HepG2 (cell line): ENCODE results near the gene RTCA. TPM values are rescaled to one million over a fixed set of nuclear protein-coding genes. Genes with fewer than 3 reads are reported as not detected.

Experiments used
- FOXK1 ChIP-seq: sonication (generic); formaldehyde crosslinking; IDR thresholded peaks from 2 replicates; pipeline ENCODE4 v1.4.0; 2020; ENCODE audit warnings: low read depth, missing genetic modification reagents, borderline replicate concordance
- HNRNPH1 ChIP-seq: fragments of 200-400 bp; formaldehyde crosslinking; optimal IDR thresholded peaks from 2 replicates; pipeline ENCODE3; 2017; ENCODE audit warnings: mild to moderate bottlenecking, low read depth, low read length
- JDP2 ChIP-seq: sonication (generic); formaldehyde crosslinking; IDR thresholded peaks from 2 replicates; pipeline ENCODE4 v1.8.1; 2022; ENCODE audit warnings: missing genetic modification reagents, borderline replicate concordance
- MIER2 ChIP-seq: IDR thresholded peaks from 2 replicates; pipeline ENCODE4 v1.6.1; 2016; ENCODE audit warnings: missing biosample characterization, missing genetic modification reagents
- MXD4 ChIP-seq: IDR thresholded peaks from 2 replicates; pipeline ENCODE4 v1.6.1; 2016; ENCODE audit warnings: mild to moderate bottlenecking, missing biosample characterization, missing genetic modification reagents
- RFX1 ChIP-seq: fragments of 450-650 bp; IDR thresholded peaks from 2 replicates; pipeline ENCODE4 v1.6.1; 2017
- RXRA ChIP-seq: sonication (generic); formaldehyde crosslinking; IDR thresholded peaks from 2 replicates; pipeline ENCODE4 v1.5.1; 2020; ENCODE audit warnings: missing genetic modification reagents
- ZFY ChIP-seq: sonication (generic); formaldehyde crosslinking; IDR thresholded peaks from 2 replicates; pipeline ENCODE4 v1.4.0; 2020; ENCODE audit warnings: missing genetic modification reagents
- polyA plus RNA-seq, 8 experiments: library from polyadenylated mRNA; depleted of rRNA in 3 of 8; stranded (reverse) in 7 of 8; unstranded in 1 of 8; fragments of >200 nt; fragmentation: Illumina TruSeq in 4 of 8; extraction: Trizol in 4 of 8; gene quantifications; 2 replicates each; pipeline versions ENCODE4 v1.2.1 to v1.2.3, GENCODE V29; 2011 to 2016; ENCODE audit warnings: low read depth in 4 of 8, missing spikeins in 1 of 8, mixed read lengths in 1 of 8; ENCODE audit not compliant: insufficient read depth in 1 of 8
- total RNA-seq, 5 experiments: library from RNA; depleted of rRNA; stranded (reverse); fragments of >200 nt; fragmentation: Illumina TruSeq; extraction: Trizol; gene quantifications; 2 replicates each; pipeline ENCODE4 v1.2.3, GENCODE V29; 2016; ENCODE audit warnings: low read depth in 1 of 5
- TF ChIP-seq, protein P1 (sequence below): sonication (generic); formaldehyde crosslinking; IDR thresholded peaks from 2 replicates; pipeline ENCODE4 v1.5.1; 2020; ENCODE audit warnings: mild to moderate bottlenecking, missing genetic modification reagents
- TF ChIP-seq, protein P2 (sequence below): sonication (generic); IDR thresholded peaks from 2 replicates; pipeline ENCODE4 v1.6.1; 2016; ENCODE audit warnings: low read depth, borderline replicate concordance
- TF ChIP-seq, protein P3 (sequence below): fragments of 450-650 bp; IDR thresholded peaks from 2 replicates; pipeline ENCODE4 v1.6.1; 2017
- TF ChIP-seq, protein P4 (sequence below): sonication (generic); formaldehyde crosslinking; IDR thresholded peaks from 2 replicates; pipeline ENCODE4 v1.8.0; 2023; ENCODE audit warnings: mild to moderate bottlenecking, missing genetic modification reagents
- TF ChIP-seq, protein P5 (sequence below): sonication (generic); formaldehyde crosslinking; IDR thresholded peaks from 2 replicates; pipeline ENCODE4 v1.4.0; 2020; ENCODE audit warnings: missing genetic modification reagents, low read depth, mild to moderate bottlenecking, borderline replicate concordance
- TF ChIP-seq, protein P6 (sequence below): sonication (generic); formaldehyde crosslinking; IDR thresholded peaks from 2 replicates; pipeline ENCODE4 v1.8.1; 2023; ENCODE audit warnings: mild to moderate bottlenecking, missing genetic modification reagents
- TF ChIP-seq, protein P7 (sequence below): sonication (generic); formaldehyde crosslinking; IDR thresholded peaks from 2 replicates; pipeline ENCODE4 v1.4.0; 2020; ENCODE audit warnings: missing genetic modification reagents

RTCA gene
- total and polyA plus RNA-seq, 2 of the 13 experiments (the other 11 are each of a cell fraction or from before 2014, with no cell fraction given) = 22.7 to 31.0 TPM

DNA sequence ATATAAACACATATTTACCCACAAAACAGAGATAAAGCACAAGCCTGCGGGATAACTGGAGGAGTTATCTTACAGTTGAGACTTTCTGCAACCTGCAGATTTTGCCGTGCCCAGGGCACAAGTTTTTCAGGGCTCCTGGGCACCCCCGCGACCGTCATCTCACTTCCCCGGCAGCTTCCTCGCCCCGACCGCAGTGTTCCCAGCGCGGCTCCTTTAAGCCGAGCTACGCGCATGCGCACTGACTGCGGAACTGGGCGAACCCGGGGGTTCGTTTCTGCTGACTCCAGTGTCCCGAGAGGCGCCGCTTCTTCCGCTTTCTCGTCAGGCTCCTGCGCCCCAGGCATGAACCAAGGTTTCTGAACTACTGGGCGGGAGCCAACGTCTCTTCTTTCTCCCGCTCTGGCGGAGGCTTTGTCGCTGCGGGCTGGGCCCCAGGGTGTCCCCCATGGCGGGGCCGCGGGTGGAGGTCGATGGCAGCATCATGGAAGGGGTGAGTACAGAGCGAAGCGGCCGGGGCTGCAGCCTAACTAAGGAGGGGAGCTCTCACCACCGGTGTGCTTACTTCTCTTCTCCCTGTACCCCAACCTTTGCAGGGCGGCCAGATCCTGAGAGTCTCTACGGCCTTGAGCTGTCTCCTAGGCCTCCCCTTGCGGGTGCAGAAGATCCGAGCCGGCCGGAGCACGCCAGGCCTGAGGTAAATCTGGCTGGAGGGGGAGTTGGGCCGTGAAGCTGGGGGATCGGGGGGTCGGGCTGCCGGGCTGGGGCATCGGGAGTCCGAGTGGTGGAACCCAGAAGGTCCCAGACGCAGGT lies at the start of gene RTCA (continued):
- TF ChIP-seq, protein P1, sequence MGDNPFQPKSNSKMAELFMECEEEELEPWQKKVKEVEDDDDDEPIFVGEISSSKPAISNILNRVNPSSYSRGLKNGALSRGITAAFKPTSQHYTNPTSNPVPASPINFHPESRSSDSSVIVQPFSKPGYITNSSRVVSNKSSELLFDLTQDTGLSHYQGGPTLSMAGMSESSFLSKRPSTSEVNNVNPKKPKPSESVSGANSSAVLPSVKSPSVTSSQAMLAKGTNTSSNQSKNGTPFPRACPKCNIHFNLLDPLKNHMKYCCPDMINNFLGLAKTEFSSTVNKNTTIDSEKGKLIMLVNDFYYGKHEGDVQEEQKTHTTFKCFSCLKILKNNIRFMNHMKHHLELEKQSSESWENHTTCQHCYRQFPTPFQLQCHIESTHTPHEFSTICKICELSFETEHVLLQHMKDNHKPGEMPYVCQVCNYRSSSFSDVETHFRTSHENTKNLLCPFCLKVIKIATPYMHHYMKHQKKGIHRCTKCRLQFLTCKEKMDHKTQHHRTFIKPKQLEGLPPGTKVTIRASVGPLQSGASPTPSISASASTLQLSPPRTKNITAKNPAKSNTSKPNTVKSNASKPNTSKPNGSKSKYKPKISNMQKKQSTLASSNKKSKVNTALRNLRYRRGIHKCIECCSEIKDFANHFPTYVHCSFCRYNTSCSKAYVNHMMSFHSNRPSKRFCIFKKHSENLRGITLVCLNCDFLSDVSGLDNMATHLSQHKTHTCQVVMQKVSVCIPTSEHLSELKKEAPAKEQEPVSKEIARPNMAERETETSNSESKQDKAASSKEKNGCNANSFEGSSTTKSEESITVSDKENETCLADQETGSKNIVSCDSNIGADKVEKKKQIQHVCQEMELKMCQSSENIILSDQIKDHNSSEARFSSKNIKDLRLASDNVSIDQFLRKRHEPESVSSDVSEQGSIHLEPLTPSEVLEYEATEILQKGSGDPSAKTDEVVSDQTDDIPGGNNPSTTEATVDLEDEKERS = peak; percentile 47; the same call in 1 of the 2 replicates
- TF ChIP-seq, protein P2, sequence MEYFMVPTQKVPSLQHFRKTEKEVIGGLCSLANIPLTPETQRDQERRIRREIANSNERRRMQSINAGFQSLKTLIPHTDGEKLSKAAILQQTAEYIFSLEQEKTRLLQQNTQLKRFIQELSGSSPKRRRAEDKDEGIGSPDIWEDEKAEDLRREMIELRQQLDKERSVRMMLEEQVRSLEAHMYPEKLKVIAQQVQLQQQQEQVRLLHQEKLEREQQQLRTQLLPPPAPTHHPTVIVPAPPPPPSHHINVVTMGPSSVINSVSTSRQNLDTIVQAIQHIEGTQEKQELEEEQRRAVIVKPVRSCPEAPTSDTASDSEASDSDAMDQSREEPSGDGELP = no peak
- TF ChIP-seq, protein P3, sequence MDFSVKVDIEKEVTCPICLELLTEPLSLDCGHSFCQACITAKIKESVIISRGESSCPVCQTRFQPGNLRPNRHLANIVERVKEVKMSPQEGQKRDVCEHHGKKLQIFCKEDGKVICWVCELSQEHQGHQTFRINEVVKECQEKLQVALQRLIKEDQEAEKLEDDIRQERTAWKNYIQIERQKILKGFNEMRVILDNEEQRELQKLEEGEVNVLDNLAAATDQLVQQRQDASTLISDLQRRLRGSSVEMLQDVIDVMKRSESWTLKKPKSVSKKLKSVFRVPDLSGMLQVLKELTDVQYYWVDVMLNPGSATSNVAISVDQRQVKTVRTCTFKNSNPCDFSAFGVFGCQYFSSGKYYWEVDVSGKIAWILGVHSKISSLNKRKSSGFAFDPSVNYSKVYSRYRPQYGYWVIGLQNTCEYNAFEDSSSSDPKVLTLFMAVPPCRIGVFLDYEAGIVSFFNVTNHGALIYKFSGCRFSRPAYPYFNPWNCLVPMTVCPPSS = no peak
- TF ChIP-seq, protein P4, sequence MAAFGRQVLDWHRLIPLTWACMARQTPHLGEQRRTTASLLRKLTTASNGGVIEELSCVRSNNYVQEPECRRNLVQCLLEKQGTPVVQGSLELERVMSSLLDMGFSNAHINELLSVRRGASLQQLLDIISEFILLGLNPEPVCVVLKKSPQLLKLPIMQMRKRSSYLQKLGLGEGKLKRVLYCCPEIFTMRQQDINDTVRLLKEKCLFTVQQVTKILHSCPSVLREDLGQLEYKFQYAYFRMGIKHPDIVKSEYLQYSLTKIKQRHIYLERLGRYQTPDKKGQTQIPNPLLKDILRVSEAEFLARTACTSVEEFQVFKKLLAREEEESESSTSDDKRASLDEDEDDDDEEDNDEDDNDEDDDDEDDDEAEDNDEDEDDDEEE (CRISPR knock-in tag) = peak; percentile 17; the same call in 1 of the 2 replicates
- TF ChIP-seq, protein P5, sequence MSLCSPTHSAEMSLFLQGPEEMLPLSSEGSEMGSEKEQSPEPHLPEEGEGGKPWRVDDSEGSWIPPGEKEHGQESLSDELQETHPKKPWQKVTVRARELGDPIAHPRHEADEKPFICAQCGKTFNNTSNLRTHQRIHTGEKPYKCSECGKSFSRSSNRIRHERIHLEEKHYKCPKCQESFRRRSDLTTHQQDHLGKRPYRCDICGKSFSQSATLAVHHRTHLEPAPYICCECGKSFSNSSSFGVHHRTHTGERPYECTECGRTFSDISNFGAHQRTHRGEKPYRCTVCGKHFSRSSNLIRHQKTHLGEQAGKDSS (CRISPR knock-in tag) = no peak
- no peak for TF ChIP-seq HNRNPH1
- TF ChIP-seq FOXK1 = no peak
- peak; percentile 84 for TF ChIP-seq ZFY (CRISPR knock-in tag)
- 0 out of 2 replicates have a peak, but pooled peaks have one; percentile 27 for TF ChIP-seq MIER2 (CRISPR knock-in tag)
- TF ChIP-seq RXRA (CRISPR knock-in tag) = 0 out of 2 replicates have a peak, but pooled peaks have one; percentile 33
- TF ChIP-seq, protein P6, sequence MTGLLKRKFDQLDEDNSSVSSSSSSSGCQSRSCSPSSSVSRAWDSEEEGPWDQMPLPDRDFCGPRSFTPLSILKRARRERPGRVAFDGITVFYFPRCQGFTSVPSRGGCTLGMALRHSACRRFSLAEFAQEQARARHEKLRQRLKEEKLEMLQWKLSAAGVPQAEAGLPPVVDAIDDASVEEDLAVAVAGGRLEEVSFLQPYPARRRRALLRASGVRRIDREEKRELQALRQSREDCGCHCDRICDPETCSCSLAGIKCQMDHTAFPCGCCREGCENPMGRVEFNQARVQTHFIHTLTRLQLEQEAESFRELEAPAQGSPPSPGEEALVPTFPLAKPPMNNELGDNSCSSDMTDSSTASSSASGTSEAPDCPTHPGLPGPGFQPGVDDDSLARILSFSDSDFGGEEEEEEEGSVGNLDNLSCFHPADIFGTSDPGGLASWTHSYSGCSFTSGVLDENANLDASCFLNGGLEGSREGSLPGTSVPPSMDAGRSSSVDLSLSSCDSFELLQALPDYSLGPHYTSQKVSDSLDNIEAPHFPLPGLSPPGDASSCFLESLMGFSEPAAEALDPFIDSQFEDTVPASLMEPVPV = peak; percentile 68
- no peak for TF ChIP-seq JDP2 (CRISPR knock-in tag)
- 0 out of 2 replicates have a peak, but pooled peaks have one; percentile 49 for TF ChIP-seq MXD4 (CRISPR knock-in tag)
- no peak for TF ChIP-seq RFX1
- TF ChIP-seq, protein P7, sequence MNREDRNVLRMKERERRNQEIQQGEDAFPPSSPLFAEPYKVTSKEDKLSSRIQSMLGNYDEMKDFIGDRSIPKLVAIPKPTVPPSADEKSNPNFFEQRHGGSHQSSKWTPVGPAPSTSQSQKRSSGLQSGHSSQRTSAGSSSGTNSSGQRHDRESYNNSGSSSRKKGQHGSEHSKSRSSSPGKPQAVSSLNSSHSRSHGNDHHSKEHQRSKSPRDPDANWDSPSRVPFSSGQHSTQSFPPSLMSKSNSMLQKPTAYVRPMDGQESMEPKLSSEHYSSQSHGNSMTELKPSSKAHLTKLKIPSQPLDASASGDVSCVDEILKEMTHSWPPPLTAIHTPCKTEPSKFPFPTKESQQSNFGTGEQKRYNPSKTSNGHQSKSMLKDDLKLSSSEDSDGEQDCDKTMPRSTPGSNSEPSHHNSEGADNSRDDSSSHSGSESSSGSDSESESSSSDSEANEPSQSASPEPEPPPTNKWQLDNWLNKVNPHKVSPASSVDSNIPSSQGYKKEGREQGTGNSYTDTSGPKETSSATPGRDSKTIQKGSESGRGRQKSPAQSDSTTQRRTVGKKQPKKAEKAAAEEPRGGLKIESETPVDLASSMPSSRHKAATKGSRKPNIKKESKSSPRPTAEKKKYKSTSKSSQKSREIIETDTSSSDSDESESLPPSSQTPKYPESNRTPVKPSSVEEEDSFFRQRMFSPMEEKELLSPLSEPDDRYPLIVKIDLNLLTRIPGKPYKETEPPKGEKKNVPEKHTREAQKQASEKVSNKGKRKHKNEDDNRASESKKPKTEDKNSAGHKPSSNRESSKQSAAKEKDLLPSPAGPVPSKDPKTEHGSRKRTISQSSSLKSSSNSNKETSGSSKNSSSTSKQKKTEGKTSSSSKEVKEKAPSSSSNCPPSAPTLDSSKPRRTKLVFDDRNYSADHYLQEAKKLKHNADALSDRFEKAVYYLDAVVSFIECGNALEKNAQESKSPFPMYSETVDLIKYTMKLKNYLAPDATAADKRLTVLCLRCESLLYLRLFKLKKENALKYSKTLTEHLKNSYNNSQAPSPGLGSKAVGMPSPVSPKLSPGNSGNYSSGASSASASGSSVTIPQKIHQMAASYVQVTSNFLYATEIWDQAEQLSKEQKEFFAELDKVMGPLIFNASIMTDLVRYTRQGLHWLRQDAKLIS = no peak
